Hepatocyte (in vitro differentiated cells): ENCODE data around the gene AURKB. TPM values are rescaled to one million over a fixed set of nuclear protein-coding genes. Genes with fewer than 3 reads are reported as not detected.
"Not testable (repeated sequence)": the region's sequence is repeated elsewhere in the genome, so short reads cannot be mapped to it uniquely, and the experiment has no call there.

Source experiments
- DNase-seq: peaks from one replicate; pipeline ENCODE4 v3.0.0-alpha.2; 2016; ENCODE audit warnings: low spot score
- H2AFZ ChIP-seq: fragments of 200-600 bp; sonication (generic); 2 replicates; pipeline ENCODE4 v1.6.0; 2016; ENCODE audit warnings: antibody characterized with exemption, mild to moderate bottlenecking
- H3K27ac ChIP-seq: fragments of 200-600 bp; sonication (generic); 2 replicates; pipeline ENCODE4 v1.5.1; 2016; ENCODE audit warnings: mild to moderate bottlenecking
- H3K27me3 ChIP-seq: fragments of 200-600 bp; sonication (generic); 2 replicates; pipeline ENCODE4 v1.6.1; 2016
- H3K36me3 ChIP-seq: fragments of 200-600 bp; sonication (generic); replicated peaks from 2 replicates; pipeline ENCODE4 v1.5.1; 2016; ENCODE audit warnings: low read depth; ENCODE audit not compliant: insufficient read depth
- H3K4me1 ChIP-seq: fragments of 200-600 bp; sonication (generic); 2 replicates; pipeline ENCODE4 v1.5.1; 2016; ENCODE audit warnings: mild to moderate bottlenecking, moderate library complexity; ENCODE audit not compliant: insufficient read depth
- H3K4me2 ChIP-seq: fragments of 200-600 bp; sonication (generic); 2 replicates; pipeline ENCODE4 v1.6.0; 2016
- H3K4me3 ChIP-seq: fragments of 200-600 bp; sonication (generic); 2 replicates; pipeline ENCODE4 v1.5.1; 2016; ENCODE audit warnings: mild to moderate bottlenecking
- H3K79me2 ChIP-seq: fragments of 200-600 bp; sonication (generic); 2 replicates; pipeline ENCODE4 v1.6.0; 2017; ENCODE audit warnings: mild to moderate bottlenecking
- H3K9me2 ChIP-seq: fragments of 200-600 bp; sonication (generic); replicated peaks from 2 replicates; pipeline ENCODE4 v1.6.0; 2017; ENCODE audit warnings: mild to moderate bottlenecking; ENCODE audit not compliant: insufficient read depth
- H3K9me3 ChIP-seq: fragments of 200-600 bp; sonication (generic); 2 replicates; pipeline ENCODE4 v1.5.1; 2016; ENCODE audit warnings: low read depth, mild to moderate bottlenecking
- H4K20me1 ChIP-seq: fragments of 200-600 bp; sonication (generic); 2 replicates; pipeline ENCODE4 v1.6.0; 2016; ENCODE audit warnings: mild to moderate bottlenecking; ENCODE audit not compliant: insufficient read depth, poor library complexity, severe bottlenecking
- EZH2 ChIP-seq: fragments of 200-600 bp; sonication (generic); IDR thresholded peaks from 2 replicates; pipeline ENCODE4 v1.6.1; 2016; ENCODE audit warnings: antibody characterized with exemption, mild to moderate bottlenecking, borderline replicate concordance
- EZH2phosphoT487 ChIP-seq: fragments of 200-600 bp; sonication (generic); IDR thresholded peaks from one replicate; pipeline ENCODE4 v1.6.1; 2018; ENCODE audit warnings: antibody characterized with exemption, mild to moderate bottlenecking, low read depth, moderate library complexity; ENCODE audit not compliant: unreplicated experiment, severe bottlenecking
- WGBS: methylation state at CpG from one replicate; pipeline ENCODE4 v1.1.6; 2016; ENCODE audit warnings: low lambda C conversion rate; ENCODE audit errors: missing lambda C conversion rate; 5-methylcytosine and 5-hydroxymethylcytosine counted together
- polyA plus RNA-seq: library from polyadenylated mRNA; unstranded; fragments of >200 nt; fragmentation: Nextera tagmentation; extraction: Ambion mirVana; gene quantifications from 2 replicates; pipeline ENCODE4 v1.2.1, GENCODE V29; 2016
- total RNA-seq: library from RNA; depleted of rRNA; stranded (reverse); fragments of >200 nt; gene quantifications from 2 replicates; pipeline ENCODE4 v1.2.3, GENCODE V29; 2014
- TF ChIP-seq, protein P1 (sequence below): fragments of 200-600 bp; sonication (generic); IDR thresholded peaks from 2 replicates; pipeline ENCODE4 v1.5.1; 2016; ENCODE audit warnings: antibody characterized with exemption, mild to moderate bottlenecking; ENCODE audit not compliant: poor library complexity

AURKB gene
- total and polyA plus RNA-seq, 2 experiments from 2014 or later = 9.9 to 25.3 TPM

DNA sequence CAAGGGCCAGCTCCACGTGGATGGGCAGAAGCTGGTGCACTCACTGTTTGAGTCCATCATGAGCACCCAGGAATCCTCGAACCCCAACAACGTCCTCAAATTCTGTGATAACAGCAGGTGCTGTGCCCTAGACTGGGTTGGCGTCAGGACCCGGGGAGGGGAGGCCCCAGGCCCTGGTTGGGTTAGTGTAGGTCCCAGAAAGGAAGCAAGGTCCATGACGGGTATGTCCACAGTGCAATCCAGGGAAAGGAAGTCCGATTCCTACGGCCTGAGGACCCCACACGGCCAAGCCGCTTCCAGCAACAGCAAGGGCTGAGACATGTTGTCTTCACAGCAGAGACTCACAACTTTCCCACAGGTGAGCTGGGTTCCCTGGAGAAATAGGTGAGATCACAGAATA is 45.9 kb upstream of the AURKB start:
- 98% methylated on average over 10 of the region's 10 CpGs for WGBS
- no peak overlapping the region for H3K4me3 ChIP-seq
- no peak overlapping the region for H2AFZ ChIP-seq
- H3K4me1 ChIP-seq = no peaks in the 10 kb centered on the region
- DNase-seq = no peak
- H3K79me2 ChIP-seq = peaks cover 13% of the 10 kb centered on the region
- no peaks in the 10 kb centered on the region for H3K9me2 ChIP-seq
- no peaks in the 10 kb centered on the region for H3K36me3 ChIP-seq
- no peaks in the 10 kb centered on the region for H3K9me3 ChIP-seq
- H4K20me1 ChIP-seq = no peaks in the 10 kb centered on the region
- H3K27me3 ChIP-seq = no peaks in the 10 kb centered on the region
- TF ChIP-seq EZH2phosphoT487 (no peak), EZH2 (no peak)
- TF ChIP-seq, protein P1, sequence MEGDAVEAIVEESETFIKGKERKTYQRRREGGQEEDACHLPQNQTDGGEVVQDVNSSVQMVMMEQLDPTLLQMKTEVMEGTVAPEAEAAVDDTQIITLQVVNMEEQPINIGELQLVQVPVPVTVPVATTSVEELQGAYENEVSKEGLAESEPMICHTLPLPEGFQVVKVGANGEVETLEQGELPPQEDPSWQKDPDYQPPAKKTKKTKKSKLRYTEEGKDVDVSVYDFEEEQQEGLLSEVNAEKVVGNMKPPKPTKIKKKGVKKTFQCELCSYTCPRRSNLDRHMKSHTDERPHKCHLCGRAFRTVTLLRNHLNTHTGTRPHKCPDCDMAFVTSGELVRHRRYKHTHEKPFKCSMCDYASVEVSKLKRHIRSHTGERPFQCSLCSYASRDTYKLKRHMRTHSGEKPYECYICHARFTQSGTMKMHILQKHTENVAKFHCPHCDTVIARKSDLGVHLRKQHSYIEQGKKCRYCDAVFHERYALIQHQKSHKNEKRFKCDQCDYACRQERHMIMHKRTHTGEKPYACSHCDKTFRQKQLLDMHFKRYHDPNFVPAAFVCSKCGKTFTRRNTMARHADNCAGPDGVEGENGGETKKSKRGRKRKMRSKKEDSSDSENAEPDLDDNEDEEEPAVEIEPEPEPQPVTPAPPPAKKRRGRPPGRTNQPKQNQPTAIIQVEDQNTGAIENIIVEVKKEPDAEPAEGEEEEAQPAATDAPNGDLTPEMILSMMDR = no peak
- H3K27ac ChIP-seq = no peak overlapping the region
- no peak overlapping the region for H3K4me2 ChIP-seq

DNA sequence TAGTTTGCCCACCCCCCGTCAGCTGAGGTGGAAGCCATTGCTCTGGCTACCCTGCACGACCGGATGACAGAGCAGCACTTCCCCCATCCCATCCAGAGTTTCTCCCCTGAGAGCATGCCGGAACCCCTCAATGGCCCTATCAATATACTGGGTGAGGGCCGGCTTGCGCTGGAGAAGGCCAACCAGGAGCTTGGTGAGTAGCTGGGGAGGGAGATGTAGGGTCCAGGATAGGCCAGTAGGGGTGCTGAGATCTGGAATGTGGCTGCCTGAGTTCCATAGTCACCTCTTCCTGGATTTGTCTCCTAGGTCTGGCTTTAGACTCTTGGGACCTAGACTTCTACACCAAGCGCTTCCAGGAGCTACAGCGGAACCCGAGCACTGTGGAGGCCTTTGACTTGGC is 45.1 kb upstream of the AURKB start:
- no peak for DNase-seq
- H3K36me3 ChIP-seq = no peaks in the 10 kb centered on the region
- no peak overlapping the region for H3K27ac ChIP-seq
- H3K4me1 ChIP-seq = no peaks in the 10 kb centered on the region
- WGBS = 96% methylated on average over 9 of the region's 9 CpGs
- H3K4me2 ChIP-seq = no peak overlapping the region
- H3K9me2 ChIP-seq = no peaks in the 10 kb centered on the region
- H3K4me3 ChIP-seq = no peak overlapping the region
- no peak overlapping the region for H2AFZ ChIP-seq
- H4K20me1 ChIP-seq = no peaks in the 10 kb centered on the region
- H3K9me3 ChIP-seq = no peaks in the 10 kb centered on the region
- TF ChIP-seq, protein P1 = no peak
- TF ChIP-seq EZH2phosphoT487 = no peak
- peaks cover 20% of the 10 kb centered on the region for H3K79me2 ChIP-seq
- no peaks in the 10 kb centered on the region for H3K27me3 ChIP-seq

DNA sequence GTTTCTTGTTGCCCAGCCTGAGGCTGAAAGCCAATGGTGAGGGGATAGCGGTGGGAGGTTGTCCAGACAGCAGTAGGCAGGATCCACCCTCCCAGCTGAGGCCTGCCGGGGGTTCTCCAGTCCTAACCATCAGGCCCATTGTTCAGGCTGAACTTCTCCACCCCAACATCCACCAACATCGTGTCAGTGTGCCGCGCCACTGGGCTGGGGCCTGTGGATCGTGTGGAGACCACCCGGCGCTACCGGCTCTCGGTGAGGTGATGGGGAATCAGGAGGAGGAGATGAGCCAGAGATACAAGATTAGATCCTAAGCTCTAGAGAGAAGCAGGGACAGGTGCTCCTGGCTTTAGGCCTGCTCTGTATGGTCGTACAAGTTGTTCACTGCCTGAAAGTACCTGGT is 44.5 kb upstream of the AURKB start:
- WGBS = 97% methylated on average over 11 of the region's 11 CpGs
- H3K4me2 ChIP-seq = no peak overlapping the region
- H3K9me3 ChIP-seq = no peaks in the 10 kb centered on the region
- H3K9me2 ChIP-seq = no peaks in the 10 kb centered on the region
- H3K79me2 ChIP-seq = peaks cover 27% of the 10 kb centered on the region
- no peaks in the 10 kb centered on the region for H3K4me1 ChIP-seq
- no peak overlapping the region for H3K4me3 ChIP-seq
- no peak overlapping the region for H3K27ac ChIP-seq
- DNase-seq = no peak
- TF ChIP-seq EZH2phosphoT487 (no peak), EZH2 (no peak)
- TF ChIP-seq, protein P1 = no peak
- H4K20me1 ChIP-seq = no peaks in the 10 kb centered on the region
- H3K36me3 ChIP-seq = no peaks in the 10 kb centered on the region
- no peak overlapping the region for H2AFZ ChIP-seq
- no peaks in the 10 kb centered on the region for H3K27me3 ChIP-seq

DNA sequence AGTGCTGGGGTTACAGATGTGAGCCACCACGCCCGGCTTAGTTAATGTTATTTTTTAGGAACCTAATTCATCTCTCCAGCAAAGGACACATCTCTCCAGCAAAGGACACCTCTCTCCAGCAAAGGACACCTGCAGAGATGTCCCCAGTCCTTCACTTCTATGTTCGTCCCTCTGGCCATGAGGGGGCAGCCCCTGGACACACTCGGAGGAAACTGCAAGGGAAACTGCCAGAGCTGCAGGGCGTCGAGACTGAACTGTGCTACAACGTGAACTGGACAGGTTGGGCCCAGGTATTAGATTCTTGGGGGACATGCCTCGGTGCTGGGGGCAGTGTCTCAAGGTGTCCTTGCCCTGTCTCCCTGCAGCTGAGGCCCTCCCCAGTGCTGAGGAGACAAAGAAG is 43.4 kb upstream of the AURKB start:
- no peak for TF ChIP-seq EZH2
- no peak for TF ChIP-seq EZH2phosphoT487
- TF ChIP-seq, protein P1 = peak; percentile 16
- Histone ChIP-seq H3K9me2 (no peaks in the 10 kb centered on the region), H2AFZ (no peak overlapping the region), H4K20me1 (no peaks in the 10 kb centered on the region), H3K27me3 (no peaks in the 10 kb centered on the region), H3K9me3 (no peaks in the 10 kb centered on the region), H3K27ac (no peak overlapping the region), H3K4me2 (no peak overlapping the region), H3K36me3 (no peaks in the 10 kb centered on the region), H3K4me3 (no peak overlapping the region), H3K4me1 (no peaks in the 10 kb centered on the region), H3K79me2 (peaks cover 31% of the 10 kb centered on the region)
- peak; percentile 33 for DNase-seq
- WGBS = 74% methylated on average over 8 of the region's 8 CpGs

DNA sequence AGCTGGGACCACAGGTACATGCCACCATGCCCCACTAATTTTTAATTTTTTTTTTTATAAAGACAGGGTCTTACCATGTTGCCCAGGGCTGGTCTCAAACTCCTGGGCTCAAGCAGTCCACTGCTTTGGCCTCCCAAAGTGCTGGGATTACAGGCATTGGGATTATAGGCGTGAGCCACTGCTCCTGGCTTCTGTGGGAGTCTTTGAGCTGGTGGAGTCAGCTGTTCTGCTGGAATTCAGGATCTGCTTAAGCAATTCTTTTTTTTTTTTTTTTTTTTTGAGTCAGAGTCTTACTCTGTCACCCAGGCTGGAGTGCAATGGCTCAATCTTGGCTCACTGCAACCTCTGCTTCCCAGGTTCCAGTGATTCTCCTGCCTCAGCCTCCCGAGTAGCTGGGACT is 41.0 kb upstream of the AURKB start:
- H3K36me3 ChIP-seq, DNase-seq, H3K27me3 ChIP-seq, H3K4me3 ChIP-seq, H3K9me3 ChIP-seq, H3K4me1 ChIP-seq, H3K27ac ChIP-seq, H2AFZ ChIP-seq, H3K9me2 ChIP-seq, H3K4me2 ChIP-seq, H4K20me1 ChIP-seq: not testable (repeated sequence)
- peaks cover 38% of the 10 kb centered on the region for H3K79me2 ChIP-seq
- WGBS = 85% methylated on average over 2 of the region's 2 CpGs
